H1 (cell line): ENCODE results near the gene ZNF350. TPM values are rescaled to one million over a fixed set of nuclear protein-coding genes. Genes with fewer than 3 reads are reported as not detected.

Experiments used
- BRCA1 ChIP-seq: IDR thresholded peaks from 2 replicates; pipeline ENCODE4 v1.6.1; 2012; ENCODE audit warnings: low read depth, low read length, improper control_type of control experiment
- CREB1 ChIP-seq: IDR thresholded peaks from 2 replicates; pipeline ENCODE4 v1.6.1; 2012; ENCODE audit warnings: inconsistent platforms
- CTBP2 ChIP-seq: IDR thresholded peaks from 2 replicates; pipeline ENCODE4 v1.7.0; 2011; ENCODE audit warnings: borderline replicate concordance, mild to moderate bottlenecking, moderate library complexity, mixed read lengths, low read length; ENCODE audit not compliant: insufficient read depth, insufficient read length
- KDM5A ChIP-seq: fragments of 200-600 bp; IDR thresholded peaks from 2 replicates; pipeline ENCODE4 v1.7.1; 2012; ENCODE audit warnings: mild to moderate bottlenecking, low read length, inconsistent platforms, mixed read lengths
- polyA plus RNA-seq, 7 experiments: library from polyadenylated mRNA; depleted of rRNA in 3 of 7; stranded (reverse) in 5 of 7; unstranded in 2 of 7; fragments of >200 nt in 5 of 7; fragments of 200-250 nt in 2 of 7; gene quantifications; 1 replicate in 5 of 7; 2 replicates in 1 of 7; 4 replicates in 1 of 7; pipeline versions ENCODE4 v1.2.1 to v1.2.3, GENCODE V29; 2011 to 2013; ENCODE audit warnings: missing spikeins in 2 of 7, mixed read lengths in 2 of 7
- total RNA-seq: library from RNA; stranded (reverse); fragmentation: NEBNext Ultra II Directional; extraction: Animal tissue kit (Norgen Biotek cat#: 25700); gene quantifications from 2 replicates; pipeline ENCODE4 v1.2.1, GENCODE V29; 2021

ZNF350 gene
- total and polyA plus RNA-seq, 2 of the 8 experiments (the other 6 are each of a cell fraction or from before 2014, with no cell fraction given), result 1.7 to 5.3 TPM

GRCh38 chr19:51971624-51972023 lies 15.0 kb downstream of the ZNF350 start (continued):
- no peak for TF ChIP-seq CREB1
- no peak for TF ChIP-seq KDM5A
- no peak for TF ChIP-seq BRCA1
- TF ChIP-seq CTBP2, result no peak
- TF ChIP-seq, all 59 proteins: peak for 0
